ENCODE results near the gene ZBTB7C.

The ZBTB7C gene

GRCh38 chr18:48208432-48209140, 200.6 kb downstream of the ZBTB7C start:
- no peaks in the 10 kb centered on the region for H3K79me2 ChIP-seq (ENCODE audit: insufficient read depth, low read length)
- no peaks in the 10 kb centered on the region for H3K27me3 ChIP-seq (ENCODE audit: low read length)
- no peak overlapping the region for H3K27ac ChIP-seq (ENCODE audit: low read depth, low read length)
- H3K36me3 ChIP-seq (ENCODE audit: low read length), result no peaks in the 10 kb centered on the region
- no peak overlapping the region for H3K9ac ChIP-seq (ENCODE audit: low read length)
- no peaks in the 10 kb centered on the region for H4K20me1 ChIP-seq (ENCODE audit: low read depth, low read length)
- H3K9me3 ChIP-seq (ENCODE audit: insufficient read depth, low read length), result no peaks in the 10 kb centered on the region
- H3K9me2 ChIP-seq (replicated peaks; ENCODE audit: insufficient read depth, low read length), result no peaks in the 10 kb centered on the region
- H2AFZ ChIP-seq (ENCODE audit: low read depth, low read length, severe bottlenecking), result no peak overlapping the region
- H3F3A ChIP-seq (ENCODE audit: insufficient read depth), result no peaks in the 10 kb centered on the region
- TF ChIP-seq CTCF (IDR thresholded peaks at IDR 0.05; ENCODE audit: insufficient read depth, low read length, poor library complexity, severe bottlenecking) (no peak), EZH2phosphoT487 (conservative IDR thresholded peaks at IDR 0.05; ENCODE audit: low read length) (no peak)
- no peak overlapping the region for H3K4me2 ChIP-seq (ENCODE audit: low read depth, low read length, poor library complexity, severe bottlenecking)
- no peak overlapping the region for H3K4me3 ChIP-seq (ENCODE audit: insufficient read depth, low read length, poor library complexity, severe bottlenecking)

- no peaks in the 10 kb centered on the region for H3K9me2 ChIP-seq (replicated peaks; ENCODE audit: insufficient read depth, low read length)
- no peak overlapping the region for H2AFZ ChIP-seq (ENCODE audit: low read depth, low read length, severe bottlenecking)
- H3K9ac ChIP-seq (ENCODE audit: low read length), result no peak overlapping the region
- no peaks in the 10 kb centered on the region for H3K27me3 ChIP-seq (ENCODE audit: low read length)
- no peaks in the 10 kb centered on the region for H3K36me3 ChIP-seq (ENCODE audit: low read length)
- no peaks in the 10 kb centered on the region for H3K9me3 ChIP-seq (ENCODE audit: insufficient read depth, low read length)
- no peaks in the 10 kb centered on the region for H4K20me1 ChIP-seq (ENCODE audit: low read depth, low read length)
- H3K27ac ChIP-seq (ENCODE audit: low read depth, low read length), result no peak overlapping the region
- no peaks in the 10 kb centered on the region for H3K79me2 ChIP-seq (ENCODE audit: insufficient read depth, low read length)
- H3K4me3 ChIP-seq (ENCODE audit: insufficient read depth, low read length, poor library complexity, severe bottlenecking), result no peak overlapping the region
- H3F3A ChIP-seq (ENCODE audit: insufficient read depth), result no peaks in the 10 kb centered on the region
- no peak overlapping the region for H3K4me2 ChIP-seq (ENCODE audit: low read depth, low read length, poor library complexity, severe bottlenecking)
- TF ChIP-seq EZH2phosphoT487 (conservative IDR thresholded peaks at IDR 0.05; ENCODE audit: low read length) (no peak), CTCF (IDR thresholded peaks at IDR 0.05; ENCODE audit: insufficient read depth, low read length, poor library complexity, severe bottlenecking) (no peak)
Observed at GRCh38 chr18:48207733-48208132, 201.4 kb downstream of the ZBTB7C start.

- Histone ChIP-seq H3K79me2 (ENCODE audit: insufficient read depth, low read length) (no peaks in the 10 kb centered on the region), H3K9me3 (ENCODE audit: insufficient read depth, low read length) (no peaks in the 10 kb centered on the region), H3K27me3 (ENCODE audit: low read length) (no peaks in the 10 kb centered on the region), H2AFZ (ENCODE audit: low read depth, low read length, severe bottlenecking) (no peak overlapping the region), H3K4me3 (ENCODE audit: insufficient read depth, low read length, poor library complexity, severe bottlenecking) (no peak overlapping the region), H3K27ac (ENCODE audit: low read depth, low read length) (no peak overlapping the region), H4K20me1 (ENCODE audit: low read depth, low read length) (no peaks in the 10 kb centered on the region), H3K36me3 (ENCODE audit: low read length) (no peaks in the 10 kb centered on the region), H3K4me2 (ENCODE audit: low read depth, low read length, poor library complexity, severe bottlenecking) (no peak overlapping the region), H3K9me2 (replicated peaks; ENCODE audit: insufficient read depth, low read length) (no peaks in the 10 kb centered on the region), H3F3A (ENCODE audit: insufficient read depth) (no peaks in the 10 kb centered on the region), H3K9ac (ENCODE audit: low read length) (no peak overlapping the region)
- TF ChIP-seq CTCF (IDR thresholded peaks at IDR 0.05; ENCODE audit: insufficient read depth, low read length, poor library complexity, severe bottlenecking) (no peak), EZH2phosphoT487 (conservative IDR thresholded peaks at IDR 0.05; ENCODE audit: low read length) (no peak)
Observed at GRCh38 chr18:48206887-48207286, 202.3 kb downstream of the ZBTB7C start.

Measured in SU-DHL-6 (cell line).